HG02870 (cell line): ENCODE measurements around the gene RGL4.

Source experiments
- ATAC-seq: cut with Tn5 transposase; IDR thresholded peaks from one replicate; pipeline ENCODE4 v1.9.1; 2021; ENCODE audit warnings: mild to moderate bottlenecking, moderate library complexity; ENCODE audit not compliant: unreplicated experiment

RGL4 gene

GRCh38 chr22:23677701-23677995 lies 13.2 kb upstream of the RGL4 start:
- no peak for ATAC-seq

GRCh38 chr22:23678133-23678532 lies 12.7 kb upstream of the RGL4 start:
- no peak for ATAC-seq

- ATAC-seq: no peak
These were observed 9.6 kb upstream of the RGL4 start for GRCh38 chr22:23681026-23681809.

GRCh38 chr22:23682077-23682476 lies 8.7 kb upstream of the RGL4 start:
- no peak for ATAC-seq

GRCh38 chr22:23682827-23683355 lies 7.9 kb upstream of the RGL4 start:
- no peak for ATAC-seq

GRCh38 chr22:23683545-23683944 lies 7.3 kb upstream of the RGL4 start:
- ATAC-seq: no peak

- no peak for ATAC-seq
These were observed 6.8 kb upstream of the RGL4 start for GRCh38 chr22:23684026-23684425.

- no peak for ATAC-seq
These were observed 6.2 kb upstream of the RGL4 start for GRCh38 chr22:23684561-23685031.

GRCh38 chr22:23685205-23685784 lies 5.5 kb upstream of the RGL4 start:
- no peak for ATAC-seq

GRCh38 chr22:23686416-23687024 lies 4.3 kb upstream of the RGL4 start:
- no peak for ATAC-seq

- no peak for ATAC-seq
These were observed 2.7 kb upstream of the RGL4 start for GRCh38 chr22:23688121-23688520.

GRCh38 chr22:23688571-23688970 lies 2.2 kb upstream of the RGL4 start:
- no peak for ATAC-seq

- ATAC-seq: no peak
These were observed 1.4 kb upstream of the RGL4 start for GRCh38 chr22:23689414-23689813.

- ATAC-seq: no peak
These were observed 1.1 kb downstream of the RGL4 start for GRCh38 chr22:23691748-23692423.

- ATAC-seq: no peak
These were observed 1.9 kb downstream of the RGL4 start for GRCh38 chr22:23692598-23693291.

- no peak for ATAC-seq
These were observed 3.3 kb downstream of the RGL4 start for GRCh38 chr22:23693979-23694680.

- no peak for ATAC-seq
These were observed 4.3 kb downstream of the RGL4 start for GRCh38 chr22:23695141-23695540.

GRCh38 chr22:23695571-23696325 lies 4.9 kb downstream of the RGL4 start:
- no peak for ATAC-seq

- peak; percentile 88 for ATAC-seq
These were observed 5.6 kb downstream of the RGL4 start for GRCh38 chr22:23696326-23696851.
